Measurements from ENCODE around the gene FRMD3.
"Not testable (repeated sequence)": the region's sequence is repeated elsewhere in the genome, so short reads cannot be mapped to it uniquely, and the experiment has no call there.

The FRMD3 gene

GRCh38 chr9:83521411-83521810 is 16.8 kb downstream of the FRMD3 start:
- no peak for DNase-seq

GRCh38 chr9:83521011-83521410 is 17.2 kb downstream of the FRMD3 start:
- peak; percentile 29 for DNase-seq

DNA sequence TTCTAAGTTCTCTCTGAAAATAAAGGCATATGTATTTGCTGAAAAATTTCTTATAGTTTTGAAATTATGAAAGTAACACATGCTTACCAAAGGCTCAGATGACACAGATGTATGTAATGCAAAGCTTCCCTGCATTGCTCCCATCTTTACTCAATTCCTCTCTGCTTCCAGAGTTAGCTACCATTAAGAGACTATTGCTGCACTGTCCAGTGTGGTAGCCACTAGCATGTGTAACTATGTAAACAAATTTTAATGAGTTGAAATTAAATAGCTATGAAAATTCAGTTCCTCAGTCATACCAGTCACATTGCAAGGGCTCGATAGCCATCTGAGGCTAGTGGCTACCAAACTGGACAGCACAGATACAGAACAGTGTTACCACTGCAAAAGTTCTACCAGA is 17.9 kb downstream of the FRMD3 start:
- no peak for DNase-seq

- not testable (repeated sequence) for DNase-seq
Observed at GRCh38 chr9:83517980-83518379, 20.2 kb downstream of the FRMD3 start.

DNA sequence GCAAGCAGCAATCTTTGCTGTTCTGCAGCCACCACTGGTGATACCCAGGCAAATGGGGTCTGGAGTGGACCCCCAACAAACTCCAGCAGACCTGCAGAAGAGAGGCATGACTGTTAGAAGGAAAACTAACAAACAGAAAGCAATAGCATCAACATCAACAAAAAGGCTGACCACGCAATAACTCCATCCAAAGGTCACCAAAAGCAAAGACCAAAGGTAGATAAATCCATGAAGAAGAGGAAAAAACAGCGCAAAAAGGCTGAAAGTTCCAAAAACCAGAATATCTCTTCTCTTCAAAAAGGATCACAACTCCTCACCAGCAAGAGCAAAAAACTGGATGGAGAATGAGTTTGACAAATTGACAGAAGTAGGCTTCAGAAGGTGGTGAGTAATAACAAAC is 23.4 kb downstream of the FRMD3 start:
- DNase-seq = no peak

DNA sequence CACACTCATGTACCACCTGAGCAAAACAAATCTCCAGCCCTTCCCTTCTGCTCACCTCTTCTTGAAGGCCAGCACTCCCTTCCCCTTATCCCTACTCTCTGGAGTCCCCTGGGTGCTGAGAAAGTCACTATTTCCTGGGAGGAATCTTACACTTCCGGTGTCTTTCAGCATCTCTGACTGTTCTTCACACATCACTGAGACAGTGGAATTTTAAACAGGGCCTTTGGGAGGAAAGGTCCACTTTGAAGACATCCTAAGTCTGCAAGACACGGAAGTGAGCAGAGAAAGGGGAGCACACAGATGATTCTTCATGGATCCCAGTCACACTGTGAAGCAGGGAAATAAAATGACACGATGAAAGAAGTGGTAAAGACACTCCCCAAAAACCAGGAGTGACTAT is 25.6 kb downstream of the FRMD3 start:
- no peak for DNase-seq

DNA sequence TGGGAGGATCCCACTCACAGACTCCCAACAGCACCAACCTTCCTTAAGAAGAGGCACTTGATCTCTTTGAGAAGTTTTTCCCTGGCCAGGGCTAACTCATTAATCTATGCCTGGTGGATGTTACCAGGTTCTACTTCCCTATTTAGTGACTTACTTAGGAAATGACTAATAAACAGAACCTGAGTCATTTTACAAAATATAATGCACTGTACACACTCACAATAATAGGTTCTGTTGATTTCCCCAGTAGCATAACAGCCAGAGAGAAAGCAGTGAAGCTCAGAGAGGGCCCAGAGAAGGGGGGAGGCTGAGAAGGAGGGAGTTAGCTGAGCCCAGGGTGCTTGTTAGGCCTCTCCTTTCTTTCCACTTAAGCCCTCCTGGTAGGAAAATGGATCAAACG is 27.1 kb downstream of the FRMD3 start:
- peak; percentile 76 for DNase-seq

DNA sequence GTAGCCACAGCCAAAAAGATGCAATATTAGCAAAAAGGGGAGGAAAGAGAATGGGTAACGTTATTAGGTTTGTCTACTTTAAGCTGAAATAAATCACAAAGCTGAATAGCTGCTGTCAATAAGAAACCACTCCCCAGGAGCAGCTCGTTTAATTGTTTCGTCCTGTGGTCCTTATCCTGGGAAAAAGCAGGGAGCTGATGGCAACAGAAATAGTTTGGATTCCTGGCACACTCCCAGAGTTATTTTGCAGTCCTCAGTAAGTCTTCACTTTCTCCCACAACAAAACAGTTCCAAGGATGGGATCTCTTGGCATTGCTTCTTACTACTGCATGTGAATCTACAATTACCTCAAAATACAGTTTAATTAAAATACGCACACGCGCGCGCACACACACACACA is 28.8 kb downstream of the FRMD3 start:
- no peak for DNase-seq

- DNase-seq = peak; percentile 15
Observed at GRCh38 chr9:83508067-83508466, 30.1 kb downstream of the FRMD3 start.

DNA sequence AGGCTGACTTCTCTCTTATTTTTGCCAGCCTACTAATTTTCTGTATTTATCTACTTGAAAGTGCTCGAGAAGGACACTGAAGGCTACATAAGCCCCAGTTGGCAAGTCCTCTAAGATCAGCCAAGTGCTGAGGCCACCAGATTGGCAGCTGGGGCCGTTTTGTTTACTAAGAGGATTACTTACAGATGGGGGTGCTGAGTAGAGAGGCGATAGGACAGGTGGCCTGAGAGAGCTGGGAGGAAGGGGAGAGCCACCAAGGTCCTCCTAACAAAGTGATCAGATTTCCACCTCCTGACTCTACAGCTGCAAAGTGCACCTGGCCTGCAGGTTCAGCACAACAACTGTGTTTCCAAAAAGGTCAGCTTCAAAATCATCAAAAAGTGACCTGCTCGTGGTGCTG is 32.9 kb downstream of the FRMD3 start:
- no peak for DNase-seq

- DNase-seq = no peak
Observed at GRCh38 chr9:83503866-83504265, 34.3 kb downstream of the FRMD3 start.

DNA sequence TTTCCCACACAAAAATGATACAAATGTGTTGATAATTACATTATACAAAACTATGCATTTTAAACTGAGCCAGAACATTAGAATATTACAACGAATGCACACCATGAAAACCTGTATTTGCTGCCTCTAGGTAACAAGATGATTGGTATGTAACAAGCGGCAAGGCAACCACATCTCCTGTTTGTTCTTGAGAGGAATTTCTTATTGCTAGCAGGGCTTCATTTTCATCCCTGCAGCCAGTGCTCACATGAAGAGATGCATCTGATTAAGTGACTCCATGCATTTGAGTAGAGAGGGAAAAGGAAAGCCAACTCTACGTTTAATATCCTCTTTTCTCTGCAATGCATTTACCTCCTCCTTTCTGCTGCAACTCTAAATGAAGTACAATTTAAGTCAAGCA is 36.6 kb downstream of the FRMD3 start:
- DNase-seq = no peak

- no peak for DNase-seq
Observed at GRCh38 chr9:83497441-83497840, 40.8 kb downstream of the FRMD3 start.

GRCh38 chr9:83491995-83492394 is 46.2 kb downstream of the FRMD3 start:
- no peak for DNase-seq

- DNase-seq = no peak
Observed at GRCh38 chr9:83491413-83491812, 46.8 kb downstream of the FRMD3 start.

GRCh38 chr9:83489961-83490360 is 48.2 kb downstream of the FRMD3 start:
- DNase-seq = no peak

- DNase-seq = no peak
Observed at GRCh38 chr9:83484990-83485389, 53.2 kb downstream of the FRMD3 start.

DNA sequence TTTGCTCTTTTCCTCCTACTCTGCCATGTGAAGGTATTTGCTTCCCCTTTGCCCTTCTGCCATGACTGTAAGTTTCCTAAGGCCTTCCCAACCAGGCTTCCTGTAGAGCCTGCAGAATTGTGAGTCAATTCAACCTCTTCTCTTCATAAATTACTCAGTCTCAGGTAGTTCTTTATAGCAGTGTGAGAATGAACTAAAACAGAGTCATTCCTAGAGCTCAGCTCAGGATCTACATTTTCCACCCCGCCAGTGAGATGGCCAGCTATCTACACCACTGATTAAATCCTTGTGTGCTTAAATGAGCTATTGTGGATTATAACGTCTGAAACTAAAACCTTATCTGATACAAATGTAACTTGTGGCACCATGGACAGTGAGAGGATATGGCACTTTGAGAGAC is 55.0 kb downstream of the FRMD3 start:
- no peak for DNase-seq

- no peak for DNase-seq
Observed at GRCh38 chr9:83479765-83480164, 58.4 kb downstream of the FRMD3 start.

DNA sequence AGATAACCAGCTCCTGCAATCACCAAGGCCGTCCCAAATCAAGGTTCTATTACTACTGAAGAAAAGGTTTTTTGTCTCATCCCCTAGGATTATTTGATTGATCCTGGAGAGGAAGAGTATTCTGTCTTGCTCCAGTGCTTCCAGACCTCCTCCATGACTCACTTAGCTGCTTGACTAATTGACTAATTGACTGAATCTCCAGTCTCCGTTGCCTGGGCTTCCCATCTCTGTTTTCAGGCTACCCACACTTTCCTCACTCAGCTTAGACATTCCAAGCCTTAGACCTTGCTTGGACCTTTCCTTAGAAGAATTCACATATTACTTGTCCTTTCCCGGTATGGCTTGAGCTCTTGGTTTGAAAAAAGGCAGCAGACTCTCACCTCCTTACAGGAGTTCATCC is 60.6 kb downstream of the FRMD3 start:
- no peak for DNase-seq

GRCh38 chr9:83477120-83477519 is 61.1 kb downstream of the FRMD3 start:
- DNase-seq = no peak

DNA sequence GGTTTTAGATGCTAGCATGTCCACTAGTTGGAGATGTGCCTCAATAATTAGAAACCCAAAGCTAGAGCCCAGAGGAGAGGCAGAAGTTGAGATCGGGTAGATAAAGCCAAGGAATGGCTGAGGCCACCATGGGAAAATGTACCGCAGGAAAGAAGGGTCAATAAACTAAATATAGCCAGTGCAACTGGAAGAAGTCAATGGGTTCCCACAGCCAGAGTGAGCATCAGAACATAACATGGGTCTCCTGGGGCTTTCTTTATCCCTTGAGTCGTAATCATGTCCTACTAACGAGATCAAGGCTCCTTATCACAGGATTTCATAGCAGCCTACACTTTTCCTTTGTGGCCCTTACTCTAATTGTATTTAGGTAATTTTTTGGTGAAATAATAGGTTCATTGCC is 61.7 kb downstream of the FRMD3 start:
- no peak for DNase-seq

DNA sequence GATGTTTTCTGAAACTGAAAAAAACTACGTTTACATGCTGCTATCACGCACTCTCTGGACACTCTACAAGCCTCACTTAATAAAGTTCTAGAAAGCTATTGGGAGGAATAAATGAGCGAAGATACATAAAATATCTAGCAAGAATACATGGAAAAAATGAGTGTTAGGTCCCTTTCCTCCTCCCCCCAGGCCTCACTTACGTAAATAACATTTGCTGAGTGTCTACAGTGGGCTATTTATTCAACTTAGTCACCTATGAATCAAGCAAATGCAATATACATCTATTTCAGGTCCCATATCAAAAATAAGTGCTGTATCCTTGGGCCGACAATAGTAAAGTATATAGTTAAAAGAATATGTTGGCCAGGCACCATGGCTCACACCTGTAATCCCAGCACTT is 62.5 kb downstream of the FRMD3 start:
- DNase-seq = no peak

DNA sequence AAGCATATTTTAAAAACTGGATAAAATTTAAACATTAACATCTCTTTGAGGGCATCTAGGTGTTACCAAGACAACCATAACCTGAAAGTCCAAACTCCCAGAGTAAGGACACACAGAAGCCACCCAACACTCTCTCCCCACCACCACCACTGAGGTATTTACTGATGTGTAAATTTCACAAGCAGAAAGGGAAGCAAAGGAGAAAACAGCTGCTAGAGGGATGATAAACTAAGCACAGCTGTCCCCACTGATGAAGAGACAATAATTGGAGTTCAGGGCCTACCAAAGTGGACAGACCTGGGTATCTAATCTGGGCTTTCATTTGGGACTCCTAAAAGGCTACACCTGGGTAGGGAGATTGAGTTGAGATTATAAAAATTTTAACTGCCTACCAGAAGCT is 63.6 kb downstream of the FRMD3 start:
- no peak for DNase-seq

- DNase-seq = peak; percentile 77
Observed at GRCh38 chr9:83473488-83473971, 64.7 kb downstream of the FRMD3 start.

DNA sequence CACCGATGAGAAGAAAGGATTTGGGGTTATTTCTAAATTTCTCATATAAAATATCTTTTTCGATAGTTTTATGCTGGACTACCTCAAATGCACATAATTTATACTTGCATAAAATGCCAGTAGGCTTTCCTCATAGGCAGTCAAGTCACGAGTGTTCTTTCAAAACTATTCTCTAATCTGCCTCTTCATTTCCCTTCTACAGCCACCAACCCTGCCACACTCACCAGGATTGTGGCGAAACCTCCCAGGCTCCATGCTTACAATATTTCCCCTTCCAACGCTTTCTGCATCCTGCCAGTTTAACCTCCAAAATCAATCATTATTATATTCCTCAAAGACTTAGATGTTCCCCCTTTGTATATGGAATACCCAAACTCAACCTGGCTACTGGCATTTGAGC is 65.4 kb downstream of the FRMD3 start:
- peak; percentile 92 for DNase-seq
